ENCODE measurements around the gene ATG5. TPM values are rescaled to one million over a fixed set of nuclear protein-coding genes. Genes with fewer than 3 reads are reported as not detected.

Gene ATG5
- total RNA-seq, 2 experiments from 2014 or later, result 35.4 to 35.6 TPM

- no peak for DNase-seq
- Mint-ChIP-seq H3K27ac (no peak overlapping the region), H3K36me3 (ENCODE audit: low read depth) (peaks cover 7% of the 10 kb centered on the region), H3K27me3 (no peaks in the 10 kb centered on the region), H3K4me1 (peaks cover 18% of the 10 kb centered on the region), H3K4me3 (no peak overlapping the region), H3K9me3 (no peaks in the 10 kb centered on the region)
- CTCF ChIA-PET, result interaction anchor here (1.0 to 1.9 kb wide), 8 partner anchors 13 to 868 kb away, joined by 3 to 11 read pairs (median 6); no protein-coding TSS in a partner anchor
- POLR2A ChIA-PET, result no interaction called here
Measured at GRCh38 chr6:106300020-106300780, 25.4 kb downstream of the ATG5 start.

GRCh38 chr6:106293116-106293515, 32.4 kb downstream of the ATG5 start:
- H3K4me3 Mint-ChIP-seq, result no peak overlapping the region
- ChIA-PET CTCF (no interaction called here), POLR2A (no interaction called here)
- peaks cover 12% of the 10 kb centered on the region for H3K4me1 Mint-ChIP-seq
- DNase-seq, result no peak
- H3K36me3 Mint-ChIP-seq (ENCODE audit: low read depth), result peaks cover 45% of the 10 kb centered on the region
- H3K27ac Mint-ChIP-seq, result no peak overlapping the region
- H3K27me3 Mint-ChIP-seq, result no peaks in the 10 kb centered on the region
- H3K9me3 Mint-ChIP-seq, result peaks cover 6% of the 10 kb centered on the region

GRCh38 chr6:106290954-106291353, 34.6 kb downstream of the ATG5 start:
- peaks cover 15% of the 10 kb centered on the region for H3K4me1 Mint-ChIP-seq
- H3K36me3 Mint-ChIP-seq (ENCODE audit: low read depth), result peaks cover 57% of the 10 kb centered on the region
- no peak overlapping the region for H3K4me3 Mint-ChIP-seq
- DNase-seq, result no peak
- no peak overlapping the region for H3K27ac Mint-ChIP-seq
- H3K9me3 Mint-ChIP-seq, result peaks cover 10% of the 10 kb centered on the region
- H3K27me3 Mint-ChIP-seq, result no peaks in the 10 kb centered on the region
- POLR2A ChIA-PET, result interaction anchor here (1.1 kb wide), 1 partner anchor 34 kb away, joined by 3 read pairs; the partner anchor contains the start of gene ATG5
- CTCF ChIA-PET, result no interaction called here

- peaks cover 15% of the 10 kb centered on the region for H3K4me1 Mint-ChIP-seq
- ChIA-PET CTCF (no interaction called here), POLR2A (no interaction called here)
- H3K27me3 Mint-ChIP-seq, result no peaks in the 10 kb centered on the region
- H3K9me3 Mint-ChIP-seq, result peaks cover 13% of the 10 kb centered on the region
- no peak for DNase-seq
- no peak overlapping the region for H3K4me3 Mint-ChIP-seq
- peaks cover 63% of the 10 kb centered on the region for H3K36me3 Mint-ChIP-seq (ENCODE audit: low read depth)
- H3K27ac Mint-ChIP-seq, result no peak overlapping the region
Measured at GRCh38 chr6:106290032-106290431, 35.5 kb downstream of the ATG5 start.

GRCh38 chr6:106287215-106287614, 38.3 kb downstream of the ATG5 start:
- POLR2A ChIA-PET, result interaction anchor here (0.7 to 1.2 kb wide), 2 partner anchors 10 to 193 kb away, joined by 3 read pairs; no protein-coding TSS in a partner anchor
- no peak overlapping the region for H3K27ac Mint-ChIP-seq
- no peak overlapping the region for H3K4me3 Mint-ChIP-seq
- peaks cover 54% of the 10 kb centered on the region for H3K36me3 Mint-ChIP-seq (ENCODE audit: low read depth)
- CTCF ChIA-PET, result interaction anchor here (0.9 kb wide), 1 partner anchor 64 kb away, joined by 3 read pairs; no protein-coding TSS in a partner anchor
- peaks cover 18% of the 10 kb centered on the region for H3K4me1 Mint-ChIP-seq
- DNase-seq, result no peak
- peaks cover 16% of the 10 kb centered on the region for H3K9me3 Mint-ChIP-seq
- no peaks in the 10 kb centered on the region for H3K27me3 Mint-ChIP-seq

- H3K27ac Mint-ChIP-seq, result no peak overlapping the region
- H3K36me3 Mint-ChIP-seq (ENCODE audit: low read depth), result peaks cover 49% of the 10 kb centered on the region
- ChIA-PET CTCF (interaction anchor here (0.9 kb wide), 1 partner anchor 64 kb away, joined by 3 read pairs; no protein-coding TSS in a partner anchor), POLR2A (interaction anchor here (1.2 kb wide), 1 partner anchor 10 kb away, joined by 3 read pairs; no protein-coding TSS in a partner anchor)
- peaks cover 12% of the 10 kb centered on the region for H3K9me3 Mint-ChIP-seq
- no peak overlapping the region for H3K4me3 Mint-ChIP-seq
- peaks cover 22% of the 10 kb centered on the region for H3K4me1 Mint-ChIP-seq
- no peak for DNase-seq
- H3K27me3 Mint-ChIP-seq, result no peaks in the 10 kb centered on the region
Measured at GRCh38 chr6:106286746-106287145, 38.8 kb downstream of the ATG5 start.

- Mint-ChIP-seq H3K9me3 (peaks cover 10% of the 10 kb centered on the region), H3K27me3 (no peaks in the 10 kb centered on the region), H3K36me3 (ENCODE audit: low read depth) (peaks cover 35% of the 10 kb centered on the region), H3K27ac (no peak overlapping the region), H3K4me1 (peaks cover 34% of the 10 kb centered on the region), H3K4me3 (no peak overlapping the region)
- ChIA-PET CTCF (interaction anchor here (0.9 to 2.7 kb wide), 2 partner anchors 9 to 17 kb away, joined by 3 to 7 read pairs; no protein-coding TSS in a partner anchor), POLR2A (no interaction called here)
- DNase-seq, result no peak
Measured at GRCh38 chr6:106283481-106283880, 42.1 kb downstream of the ATG5 start.

- POLR2A ChIA-PET, result no interaction called here
- H3K27me3 Mint-ChIP-seq, result no peaks in the 10 kb centered on the region
- H3K9me3 Mint-ChIP-seq, result peaks cover 8% of the 10 kb centered on the region
- H3K4me1 Mint-ChIP-seq, result peaks cover 29% of the 10 kb centered on the region
- no peak for DNase-seq
- no peak overlapping the region for H3K4me3 Mint-ChIP-seq
- no peak overlapping the region for H3K27ac Mint-ChIP-seq
- CTCF ChIA-PET, result interaction anchor here (0.6 to 2.7 kb wide), 2 partner anchors 19 to 116 kb away, joined by 5 to 7 read pairs; no protein-coding TSS in a partner anchor
- H3K36me3 Mint-ChIP-seq (ENCODE audit: low read depth), result peaks cover 30% of the 10 kb centered on the region
Measured at GRCh38 chr6:106281661-106282060, 43.9 kb downstream of the ATG5 start.

- Mint-ChIP-seq H3K36me3 (ENCODE audit: low read depth) (peaks cover 30% of the 10 kb centered on the region), H3K27me3 (no peaks in the 10 kb centered on the region), H3K9me3 (peaks cover 7% of the 10 kb centered on the region), H3K4me1 (peaks cover 32% of the 10 kb centered on the region), H3K27ac (no peak overlapping the region), H3K4me3 (no peak overlapping the region)
- POLR2A ChIA-PET, result interaction anchor here (1.0 to 1.3 kb wide), 2 partner anchors 14 to 44 kb away, joined by 3 read pairs; partner anchors contain the start of gene ATG5
- DNase-seq, result no peak
- CTCF ChIA-PET, result interaction anchor here (1.3 to 2.7 kb wide), 3 partner anchors 20 to 57 kb away, joined by 3 to 8 read pairs (median 7); no protein-coding TSS in a partner anchor
Measured at GRCh38 chr6:106281088-106281487, 44.5 kb downstream of the ATG5 start.

GRCh38 chr6:106279179-106279578, 46.4 kb downstream of the ATG5 start:
- Mint-ChIP-seq H3K9me3 (no peaks in the 10 kb centered on the region), H3K36me3 (ENCODE audit: low read depth) (peaks cover 20% of the 10 kb centered on the region), H3K27ac (no peak overlapping the region), H3K4me3 (no peak overlapping the region), H3K27me3 (no peaks in the 10 kb centered on the region), H3K4me1 (peaks cover 39% of the 10 kb centered on the region)
- POLR2A ChIA-PET, result interaction anchor here (1.5 kb wide), 1 partner anchor 14 kb away, joined by 3 read pairs; no protein-coding TSS in a partner anchor
- CTCF ChIA-PET, result interaction anchor here (1.6 to 2.0 kb wide), 2 partner anchors 27 to 55 kb away, joined by 3 to 8 read pairs; no protein-coding TSS in a partner anchor
- no peak for DNase-seq

GRCh38 chr6:106275692-106276091, 49.9 kb downstream of the ATG5 start:
- Mint-ChIP-seq H3K4me1 (peaks cover 22% of the 10 kb centered on the region), H3K36me3 (ENCODE audit: low read depth) (peaks cover 20% of the 10 kb centered on the region), H3K4me3 (no peak overlapping the region), H3K27ac (no peak overlapping the region), H3K27me3 (no peaks in the 10 kb centered on the region), H3K9me3 (no peaks in the 10 kb centered on the region)
- ChIA-PET CTCF (interaction anchor here (0.7 to 1.2 kb wide), 2 partner anchors 53 to 64 kb away, joined by 3 to 4 read pairs; no protein-coding TSS in a partner anchor), POLR2A (no interaction called here)
- no peak for DNase-seq

GRCh38 chr6:106273087-106273486, 52.5 kb downstream of the ATG5 start:
- Mint-ChIP-seq H3K9me3 (peaks cover 7% of the 10 kb centered on the region), H3K4me3 (no peak overlapping the region), H3K4me1 (peaks cover 11% of the 10 kb centered on the region), H3K36me3 (ENCODE audit: low read depth) (peaks cover 15% of the 10 kb centered on the region), H3K27me3 (no peaks in the 10 kb centered on the region), H3K27ac (peak overlapping the region; percentile 45)
- DNase-seq, result no peak
- ChIA-PET CTCF (no interaction called here), POLR2A (interaction anchor here (0.6 kb wide), 1 partner anchor 280 kb away, joined by 3 read pairs; no protein-coding TSS in a partner anchor)

GRCh38 chr6:106272287-106272686, 53.3 kb downstream of the ATG5 start:
- no peak overlapping the region for H3K4me3 Mint-ChIP-seq
- peaks cover 15% of the 10 kb centered on the region for H3K4me1 Mint-ChIP-seq
- DNase-seq, result no peak
- H3K9me3 Mint-ChIP-seq, result peaks cover 11% of the 10 kb centered on the region
- H3K27me3 Mint-ChIP-seq, result no peaks in the 10 kb centered on the region
- no peak overlapping the region for H3K27ac Mint-ChIP-seq
- ChIA-PET CTCF (no interaction called here), POLR2A (interaction anchor here (0.6 kb wide), 1 partner anchor 279 kb away, joined by 3 read pairs; no protein-coding TSS in a partner anchor)
- peaks cover 23% of the 10 kb centered on the region for H3K36me3 Mint-ChIP-seq (ENCODE audit: low read depth)
